NT2/D1 (cell line): ENCODE data around the gene ERBB4.

Source experiments
- SUZ12 ChIP-seq: IDR thresholded peaks from 2 replicates; pipeline ENCODE4 v1.6.1; 2011; ENCODE audit not compliant: insufficient read length, insufficient read depth; ENCODE audit errors: extremely low read depth
- YY1 ChIP-seq: IDR thresholded peaks from 2 replicates; pipeline ENCODE4 v1.6.1; 2011; ENCODE audit not compliant: insufficient read length, insufficient read depth
- ZNF274 ChIP-seq: IDR thresholded peaks from 2 replicates; pipeline ENCODE4 v1.6.1; 2011; ENCODE audit warnings: mild to moderate bottlenecking, low read depth, low read length

DNA sequence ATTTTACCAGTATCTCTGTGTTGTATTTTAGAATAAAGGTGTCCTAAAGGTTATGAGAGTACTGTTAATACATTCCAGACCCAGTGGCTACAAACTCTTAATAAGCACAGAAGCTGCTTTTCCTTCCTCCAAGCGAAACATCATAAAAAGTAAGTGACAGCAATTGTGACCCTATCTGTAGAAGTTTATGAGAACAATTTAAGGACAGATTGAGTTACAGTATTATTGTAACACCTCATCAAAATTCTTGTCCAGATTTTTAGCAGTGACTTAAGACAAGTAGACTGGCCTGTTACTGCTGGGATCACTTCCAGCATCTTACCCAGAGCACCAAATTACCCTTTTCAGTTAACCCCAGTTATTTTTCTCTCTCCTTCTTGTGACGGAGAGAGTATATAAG is 154.6 kb downstream of the ERBB4 start:
- TF ChIP-seq YY1, result no peak
- no peak for TF ChIP-seq ZNF274
- TF ChIP-seq SUZ12, result no peak
